Breast epithelium (tissue), 3 donors: Measurements from ENCODE around the gene APBA1.
"Not testable (repeated sequence)": the region's sequence is repeated elsewhere in the genome, so short reads cannot be mapped to it uniquely, and the experiment has no call there.

Experiments
- CTCF ChIP-seq, 3 donors: fragments of 450-650 bp; IDR thresholded peaks; one replicate each; pipeline ENCODE4 v1.5.1; 2016 to 2017; ENCODE audit warnings: antibody characterized with exemption in 3 of 3, mild to moderate bottlenecking in 3 of 3, moderate library complexity in 3 of 3
- POLR2A ChIP-seq: fragments of 450-650 bp; IDR thresholded peaks from one replicate; pipeline ENCODE4 v1.6.1; 2016; ENCODE audit warnings: antibody characterized with exemption, mild to moderate bottlenecking, moderate library complexity
- POLR2AphosphoS5 ChIP-seq, 3 donors: sonication (generic); formaldehyde crosslinking; IDR thresholded peaks; one replicate each; pipeline ENCODE4 v1.6.1; 2017; ENCODE audit warnings: antibody characterized with exemption in 3 of 3

DNA sequence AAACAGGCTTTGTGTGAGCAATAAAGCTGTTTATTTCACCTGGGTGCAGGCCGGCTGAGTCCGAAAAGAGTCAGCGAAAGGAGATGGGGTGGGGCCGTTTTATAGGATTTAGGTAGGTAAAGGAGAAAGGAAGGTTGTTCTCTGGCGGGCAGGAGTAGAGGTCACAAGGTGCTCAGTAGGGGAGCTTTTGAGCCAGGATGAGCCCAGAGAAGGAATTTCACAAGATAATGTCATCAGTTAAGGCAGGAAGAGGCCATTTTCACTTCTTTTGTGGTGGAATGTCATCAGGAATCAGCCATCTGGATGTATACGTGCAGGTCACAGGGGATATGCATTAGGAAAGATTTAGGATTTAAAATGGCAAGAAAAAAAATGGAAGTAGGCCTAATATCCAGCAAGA, 262.2 kb downstream of the APBA1 start:
- TF ChIP-seq CTCF (IDR thresholded peaks at IDR 0.05); POLR2A; POLR2AphosphoS5 (IDR thresholded peaks at IDR 0.05): not testable (repeated sequence)
